ENCODE measurements around the gene OR5H1. TPM values are rescaled to one million over a fixed set of nuclear protein-coding genes. Genes with fewer than 3 reads are reported as not detected.

Gene OR5H1
- total RNA-seq, 1 donor from 2014 or later, result not detected

DNA sequence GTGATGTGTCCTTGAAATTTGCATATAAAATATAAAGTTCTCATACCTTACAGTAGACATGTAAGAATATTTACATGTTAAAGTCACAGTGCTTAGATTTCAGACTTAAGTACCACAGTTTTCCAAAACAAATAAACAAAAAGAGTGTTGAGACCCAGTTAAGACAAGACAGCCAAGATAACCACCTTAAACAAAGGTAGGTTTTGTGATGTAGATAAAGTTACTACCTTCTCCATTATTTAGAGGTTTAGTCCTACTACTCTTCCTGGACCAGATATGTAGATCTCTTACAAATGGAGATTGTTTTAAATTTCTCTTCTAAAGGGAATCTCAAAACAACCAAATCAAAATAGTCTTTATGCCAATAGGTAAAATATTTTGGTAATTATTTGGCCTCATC, 51.7 kb downstream of the OR5H1 start:
- intact Hi-C loops (cut with micrococcal nuclease), result no loop called here
- DNase-seq (no peak), ATAC-seq (no peak)

DNA sequence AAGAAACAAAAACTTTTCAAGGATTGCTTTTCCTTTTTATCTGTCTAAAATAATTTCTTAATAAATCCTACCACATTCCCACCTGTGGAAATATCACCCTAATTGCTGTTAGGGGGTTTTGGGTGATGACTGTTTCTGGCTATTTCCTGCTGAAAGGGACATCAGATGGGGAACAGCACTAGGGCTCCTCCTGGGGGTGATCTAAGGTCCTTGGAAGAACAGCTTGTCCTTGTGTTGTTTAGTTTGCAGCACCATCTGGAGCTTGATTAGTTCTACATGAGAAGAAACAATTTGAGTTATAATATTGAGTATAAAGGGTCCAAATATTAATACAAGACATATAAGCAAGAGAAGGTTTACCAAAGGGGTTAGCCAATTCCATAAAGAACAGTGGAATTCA, 54.7 kb downstream of the OR5H1 start:
- DNase-seq (no peak), ATAC-seq (no peak)
- intact Hi-C loops (cut with micrococcal nuclease), result no loop called here

Other genes with a start within 250 kb of the OR5H1 start
- gene RIOX2, start 158.3 kb upstream of the OR5H1 start, total RNA-seq, result 11.1 TPM
- gene GABRR3, start 95.4 kb upstream of the OR5H1 start, total RNA-seq, result not detected
- not detected for gene OR5AC2, start 43.5 kb upstream of the OR5H1 start, total RNA-seq
- gene OR5H14, start 16.8 kb downstream of the OR5H1 start, total RNA-seq, result not detected
- gene OR5H15, start 36.0 kb downstream of the OR5H1 start, total RNA-seq, result not detected
- not detected for gene OR5H6, start 133.5 kb downstream of the OR5H1 start, total RNA-seq
- not detected for gene OR5H2, start 151.8 kb downstream of the OR5H1 start, total RNA-seq
- not detected for gene OR5K4, start 223.1 kb downstream of the OR5H1 start, total RNA-seq

Data from left ventricle myocardium superior (tissue), 1 donor.